Thyroid gland (tissue), 4 donors: ENCODE measurements around the gene APOC4. TPM values are rescaled to one million over a fixed set of nuclear protein-coding genes. Genes with fewer than 3 reads are reported as not detected.

Experiments
- DNase-seq, 2 donors: peaks; one replicate each; pipeline ENCODE4 v3.0.0-alpha.2; 2019
- H3K27ac ChIP-seq, 3 donors: fragments of 200-600 bp; sonication (generic); 1 replicate in 2 of 3; 2 replicates in 1 of 3; pipeline ENCODE4 v1.5.1; 2016 to 2019; ENCODE audit warnings: mild to moderate bottlenecking in 1 of 3, moderate library complexity in 1 of 3
- H3K27me3 ChIP-seq: fragments of 200-600 bp; sonication (generic); one replicate; pipeline ENCODE4 v1.5.1; 2019
- H3K36me3 ChIP-seq, 2 donors: fragments of 200-600 bp; sonication (generic); one replicate each; pipeline ENCODE4 v1.5.1; 2016 to 2019
- H3K4me1 ChIP-seq, 2 donors: fragments of 200-600 bp; sonication (generic); one replicate each; pipeline ENCODE4 v1.5.1; 2017 to 2019
- H3K4me3 ChIP-seq, 3 donors: fragments of 200-600 bp; sonication (generic); replicated peaks in 1 of 3; 1 replicate in 2 of 3; 2 replicates in 1 of 3; pipeline ENCODE4 v1.5.1; 2016; ENCODE audit warnings: mild to moderate bottlenecking in 1 of 3
- H3K9me3 ChIP-seq: fragments of 200-600 bp; sonication (generic); one replicate; pipeline ENCODE4 v1.5.1; 2017
- CTCF ChIP-seq, 6 experiments: fragments of 200-600 bp in 3 of 6; fragments of 450-650 bp in 3 of 6; sonication (generic) in 3 of 6; IDR thresholded peaks; one replicate each; pipeline ENCODE4 v1.5.1; 2016 to 2019; ENCODE audit warnings: antibody characterized with exemption in 6 of 6, mild to moderate bottlenecking in 2 of 6, inconsistent platforms in 1 of 6, moderate library complexity in 1 of 6
- POLR2A ChIP-seq, 2 donors: fragments of 450-650 bp; IDR thresholded peaks; one replicate each; pipeline ENCODE4 v1.6.1; 2017; ENCODE audit warnings: antibody characterized with exemption in 2 of 2, mild to moderate bottlenecking in 2 of 2, moderate library complexity in 1 of 2
- WGBS, 2 donors: methylation state at CpG; one replicate each; pipeline ENCODE4 v1.1.5; 2017; 5-methylcytosine and 5-hydroxymethylcytosine counted together
- intact Hi-C: fragments of 100-400 bp; cut with DNase I; formaldehyde crosslinking; loops from one replicate; pipeline ENCODE4 v1.15.1; 2023
- total RNA-seq, 4 donors: library from RNA; depleted of rRNA; stranded (reverse); fragments of >200 nt; gene quantifications; one replicate each; pipeline ENCODE4 v1.2.3, GENCODE V29; 2016

Gene APOC4
- total RNA-seq, 4 donors from 2014 or later = not detected

DNA sequence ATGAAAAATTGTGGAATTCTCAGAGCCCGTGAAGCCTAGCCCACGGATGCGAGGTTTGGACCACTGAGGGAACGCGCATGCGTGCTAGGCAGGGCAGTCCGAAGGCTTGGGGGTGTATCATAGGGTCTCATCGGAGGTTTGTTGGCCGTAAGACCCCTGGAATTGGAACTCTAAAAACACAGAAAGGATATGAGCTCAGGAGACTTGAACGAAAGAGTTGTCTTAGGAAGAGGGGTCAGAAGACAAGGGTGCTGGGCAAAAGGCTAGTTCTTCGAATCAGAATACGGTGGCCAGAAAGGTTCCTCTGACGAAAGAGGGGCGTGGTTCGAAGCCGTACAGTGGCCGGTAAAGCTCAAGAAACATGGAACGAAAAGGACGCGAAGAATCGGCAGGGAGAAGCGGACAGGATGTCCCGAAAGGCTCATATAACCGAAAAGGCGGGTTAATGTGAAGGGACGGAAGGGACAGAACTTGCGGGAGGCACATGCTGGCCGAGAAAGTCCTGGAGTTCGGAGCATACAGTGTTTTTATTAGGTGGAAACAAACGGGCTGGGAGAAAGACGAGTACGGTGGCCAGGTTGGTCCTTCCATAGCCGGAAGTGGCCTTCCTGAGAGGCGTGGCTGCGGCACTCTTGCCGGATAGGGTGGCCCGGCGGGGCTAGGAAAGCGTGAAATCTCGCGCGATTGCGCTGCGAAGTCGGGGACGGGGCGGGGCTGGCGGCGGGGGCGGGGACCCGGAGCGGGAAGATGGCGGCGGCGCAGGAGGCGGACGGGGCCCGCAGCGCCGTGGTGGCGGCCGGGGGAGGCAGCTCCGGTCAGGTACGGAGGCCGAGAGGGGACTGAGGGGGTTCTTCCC is 12.8 kb downstream of the APOC4 start, which contains the start of gene CLPTM1:
TSS of gene CLPTM1 (plus strand) at position 732 of the 856 bp plus-strand sequence. CDS start at position 748, 16 bp downstream.
- no peaks in the 10 kb centered on the region for H3K27me3 ChIP-seq
- TF ChIP-seq POLR2A (IDR thresholded peaks at IDR 0.05) = peak in 1 of 2 donors; percentile 80
- TF ChIP-seq CTCF (IDR thresholded peaks at IDR 0.05) = peak in 3 of 6 experiments; percentile 17 to 40 (median 37)
- H3K9me3 ChIP-seq = no peaks in the 10 kb centered on the region
- peaks cover 0 to 4% of the 10 kb centered on the region in 2 donors for H3K36me3 ChIP-seq
- DNase-seq = peak; percentile 96 to 97
- WGBS, 2 donors = 0 to 2% methylated on average over 38 to 56 of the region's 65 CpGs
- H3K27ac ChIP-seq = peak within 1 kb of the TSS; percentile 89 to 94 (median 93)
- H3K4me1 ChIP-seq = peaks cover 25 to 30% of the 10 kb centered on the region in 2 donors
- H3K4me3 ChIP-seq = peak within 1 kb of the TSS; percentile 56 to 98 (median 93)
- intact Hi-C loops = loop anchor here (10.0 kb wide), 1 partner anchor 170 kb away; no protein-coding TSS in a partner anchor

DNA sequence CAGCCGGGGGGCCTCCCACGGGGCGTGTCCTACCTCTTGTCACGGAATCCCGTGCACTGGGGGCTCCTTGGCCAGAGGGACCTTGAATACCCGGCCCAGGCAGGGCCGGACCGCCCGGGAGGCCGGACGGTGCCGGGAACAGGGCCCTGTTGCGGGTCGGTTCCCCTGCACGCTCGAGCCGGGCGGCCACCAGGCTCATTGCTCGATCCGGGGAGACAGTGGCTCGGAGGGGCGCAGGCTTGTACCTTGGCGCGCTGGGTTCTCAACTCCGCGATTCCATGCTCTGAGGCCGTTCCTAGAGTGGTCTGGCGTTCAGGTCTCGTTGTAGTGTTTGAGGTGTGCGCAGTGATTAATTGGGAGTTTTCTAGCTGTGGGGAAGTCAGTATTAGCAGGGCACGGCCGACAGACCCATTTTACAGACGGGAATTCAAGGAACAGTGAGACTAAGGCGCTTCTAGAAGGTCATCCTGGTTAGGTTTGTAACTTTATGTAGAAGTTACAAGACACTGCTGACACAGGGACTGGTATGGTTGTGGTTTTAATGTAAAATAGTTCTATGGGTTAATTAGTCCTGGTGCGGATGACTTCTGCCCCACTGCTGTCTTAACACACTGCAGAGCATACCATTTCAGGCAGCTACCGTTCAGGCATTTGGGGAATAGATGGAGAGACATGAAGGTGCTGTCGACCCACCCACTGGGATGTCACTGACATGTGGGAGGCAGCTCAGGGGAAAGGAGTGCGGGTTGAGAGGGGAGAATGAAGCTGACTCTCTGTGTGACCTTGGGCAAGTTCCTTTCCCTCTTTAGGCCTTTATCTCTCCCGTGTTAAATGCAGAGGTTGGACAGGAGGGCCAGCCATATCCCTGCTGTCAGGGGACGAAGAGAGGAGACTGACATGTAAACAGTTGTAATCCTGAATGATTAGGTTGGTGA is 13.7 kb downstream of the APOC4 start:
- H3K4me1 ChIP-seq = peaks cover 25 to 39% of the 10 kb centered on the region in 2 donors
- peak overlapping the region in 2 of 3 donors; percentile 64 to 94 for H3K27ac ChIP-seq
- intact Hi-C loops = loop anchor here (10.0 kb wide), 1 partner anchor 171 kb away; no protein-coding TSS in a partner anchor
- no peaks in the 10 kb centered on the region for H3K9me3 ChIP-seq
- H3K27me3 ChIP-seq = no peaks in the 10 kb centered on the region
- H3K4me3 ChIP-seq = peak overlapping the region; percentile 56 to 98 (median 93)
- DNase-seq = no peak
- H3K36me3 ChIP-seq = no peaks in the 10 kb centered on the region
- WGBS, 2 donors = 6 to 11% methylated on average over 12 to 18 of the region's 40 CpGs
- no peak for TF ChIP-seq POLR2A (IDR thresholded peaks at IDR 0.05)
- no peak for TF ChIP-seq CTCF (IDR thresholded peaks at IDR 0.05)

GRCh38 chr19:44957526-44957925 is 15.5 kb downstream of the APOC4 start:
- no peak overlapping the region for H3K4me3 ChIP-seq
- no peaks in the 10 kb centered on the region for H3K27me3 ChIP-seq
- no peaks in the 10 kb centered on the region for H3K9me3 ChIP-seq
- intact Hi-C loops = loop anchor here (10.0 kb wide), 1 partner anchor 173 kb away; no protein-coding TSS in a partner anchor
- H3K27ac ChIP-seq = no peak overlapping the region
- H3K4me1 ChIP-seq = peaks cover 20 to 37% of the 10 kb centered on the region in 2 donors
- no peak for DNase-seq
- no peak for TF ChIP-seq CTCF (IDR thresholded peaks at IDR 0.05)
- no peak for TF ChIP-seq POLR2A (IDR thresholded peaks at IDR 0.05)
- H3K36me3 ChIP-seq = peaks cover 0 to 3% of the 10 kb centered on the region in 2 donors
- WGBS, 2 donors = 81 to 87% methylated on average over 4 to 7 of the region's 7 CpGs

DNA sequence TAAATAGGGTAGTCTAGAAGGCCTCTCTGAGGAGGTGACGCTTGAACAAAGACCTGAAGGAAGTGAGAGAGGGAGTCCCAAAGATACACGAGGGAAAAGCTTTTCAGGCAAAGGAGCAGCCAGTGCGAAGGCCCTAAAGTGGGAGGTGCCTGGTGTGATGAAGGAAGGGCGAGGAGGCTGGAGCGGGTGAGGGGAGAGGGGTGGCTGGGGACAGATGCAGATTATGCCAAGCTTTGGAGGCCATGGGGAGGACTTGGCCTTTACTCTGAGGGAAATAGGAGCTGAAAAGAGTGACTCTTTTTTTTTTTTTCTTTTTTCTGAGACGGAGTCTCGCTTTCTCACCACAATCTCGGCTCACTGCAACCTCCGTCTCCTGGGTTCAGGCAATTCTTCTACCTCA is 16.1 kb downstream of the APOC4 start:
- H3K9me3 ChIP-seq = no peaks in the 10 kb centered on the region
- H3K4me1 ChIP-seq = peaks cover 20 to 37% of the 10 kb centered on the region in 2 donors
- H3K27ac ChIP-seq = no peak overlapping the region
- H3K4me3 ChIP-seq = no peak overlapping the region
- intact Hi-C loops = loop anchor here (10.0 kb wide), 1 partner anchor 173 kb away; no protein-coding TSS in a partner anchor
- H3K36me3 ChIP-seq = peaks cover 0 to 3% of the 10 kb centered on the region in 2 donors
- no peaks in the 10 kb centered on the region for H3K27me3 ChIP-seq
- no peak for DNase-seq
- WGBS, 2 donors = 85 to 86% methylated on average over 9 of the region's 9 CpGs
- TF ChIP-seq POLR2A (IDR thresholded peaks at IDR 0.05) = no peak
- TF ChIP-seq CTCF (IDR thresholded peaks at IDR 0.05) = no peak
